ENCODE results near the gene ADISSP.

ADISSP gene

GRCh38 chr20:3723284-3723683 is 44.3 kb downstream of the ADISSP start:
- no peak overlapping the region for H3K27ac ChIP-seq
- no peak for DNase-seq (ENCODE audit: low read depth, low spot score)

- DNase-seq (ENCODE audit: low read depth, low spot score), result no peak
- H3K27ac ChIP-seq, result no peak overlapping the region
Observed at GRCh38 chr20:3721912-3722311, 45.6 kb downstream of the ADISSP start.

- DNase-seq (ENCODE audit: low read depth, low spot score), result no peak
- H3K27ac ChIP-seq, result no peak overlapping the region
Observed at GRCh38 chr20:3720626-3721025, 46.9 kb downstream of the ADISSP start.

- no peak for DNase-seq (ENCODE audit: low read depth, low spot score)
- no peak overlapping the region for H3K27ac ChIP-seq
Observed at GRCh38 chr20:3720068-3720467, 47.5 kb downstream of the ADISSP start.

GRCh38 chr20:3719046-3719445 is 48.5 kb downstream of the ADISSP start:
- no peak overlapping the region for H3K27ac ChIP-seq
- DNase-seq (ENCODE audit: low read depth, low spot score), result no peak

GRCh38 chr20:3716195-3716834 is 51.2 kb downstream of the ADISSP start:
- no peak for DNase-seq (ENCODE audit: low read depth, low spot score)
- H3K27ac ChIP-seq, result no peak overlapping the region

GRCh38 chr20:3714092-3714491 is 53.5 kb downstream of the ADISSP start:
- no peak overlapping the region for H3K27ac ChIP-seq
- DNase-seq (ENCODE audit: low read depth, low spot score), result no peak

- no peak within 1 kb of the TSS for H3K27ac ChIP-seq
- DNase-seq (ENCODE audit: low read depth, low spot score), result no peak
Observed at GRCh38 chr20:3712279-3712873, 55.2 kb downstream of the ADISSP start, which contains the start of gene SIGLEC1. SIGLEC1 (minus strand) TSS chr20:3712600; CDS start chr20:3707128, 5,472 bp downstream.

- H3K27ac ChIP-seq, result no peak overlapping the region
- DNase-seq (ENCODE audit: low read depth, low spot score), result no peak
Observed at GRCh38 chr20:3711484-3711941, 56.0 kb downstream of the ADISSP start.

- no peak for DNase-seq (ENCODE audit: low read depth, low spot score)
Observed at GRCh38 chr20:3710703-3711483, 56.7 kb downstream of the ADISSP start.

GRCh38 chr20:3710011-3710466 is 57.5 kb downstream of the ADISSP start:
- H3K27ac ChIP-seq, result no peak overlapping the region
- DNase-seq (ENCODE audit: low read depth, low spot score), result no peak

More at GRCh38 chr20:3710703-3711483, 56.7 kb downstream of the ADISSP start:
- H3K27ac ChIP-seq, result no peak overlapping the region

GRCh38 chr20:3707508-3707899 is 60.0 kb downstream of the ADISSP start:
- no peak overlapping the region for H3K27ac ChIP-seq
- DNase-seq (ENCODE audit: low read depth, low spot score), result no peak

- H3K27ac ChIP-seq, result no peak overlapping the region
- DNase-seq (ENCODE audit: low read depth, low spot score), result no peak
Observed at GRCh38 chr20:3706774-3707507, 60.6 kb downstream of the ADISSP start.

GRCh38 chr20:3705970-3706739 is 61.4 kb downstream of the ADISSP start:
- H3K27ac ChIP-seq, result no peak overlapping the region
- no peak for DNase-seq (ENCODE audit: low read depth, low spot score)

GRCh38 chr20:3705491-3705969 is 62.0 kb downstream of the ADISSP start:
- no peak for DNase-seq (ENCODE audit: low read depth, low spot score)
- no peak overlapping the region for H3K27ac ChIP-seq

- no peak for DNase-seq (ENCODE audit: low read depth, low spot score)
- no peak overlapping the region for H3K27ac ChIP-seq
Observed at GRCh38 chr20:3704087-3704486, 63.5 kb downstream of the ADISSP start.
